Lower lobe of right lung (tissue), 2 donors: ENCODE measurements around the gene ADGRV1. TPM values are rescaled to one million over a fixed set of nuclear protein-coding genes. Genes with fewer than 3 reads are reported as not detected.

ENCODE experiments used
- ATAC-seq, 2 donors: fragments of 200-7000 bp; cut with Tn5 transposase; one replicate each; pipeline ENCODE4 v1.9.1; 2020 to 2022; ENCODE audit warnings: mild to moderate bottlenecking in 2 of 2, moderate library complexity in 2 of 2
- DNase-seq: peaks from one replicate; pipeline ENCODE4 v3.0.0-alpha.2; 2020
- H3K27ac ChIP-seq: fragments of 200-600 bp; one replicate; pipeline ENCODE4 v1.8.0; 2022
- H3K27me3 ChIP-seq: fragments of 200-600 bp; one replicate; pipeline ENCODE4 v1.8.0; 2022; ENCODE audit warnings: low read depth
- H3K36me3 ChIP-seq: fragments of 200-600 bp; one replicate; pipeline ENCODE4 v1.8.0; 2022; ENCODE audit warnings: mild to moderate bottlenecking
- H3K4me1 ChIP-seq: fragments of 200-600 bp; one replicate; pipeline ENCODE4 v1.8.0; 2022
- H3K4me3 ChIP-seq: fragments of 200-600 bp; one replicate; pipeline ENCODE4 v1.8.0; 2022; ENCODE audit warnings: mild to moderate bottlenecking
- H3K9me3 ChIP-seq: fragments of 200-600 bp; one replicate; pipeline ENCODE4 v1.8.0; 2022
- CTCF ChIP-seq: fragments of 200-600 bp; IDR thresholded peaks from one replicate; pipeline ENCODE4 v1.8.0; 2022; ENCODE audit warnings: antibody characterized with exemption, mild to moderate bottlenecking
- intact Hi-C: fragments of 100-400 bp; cut with DNase I; formaldehyde crosslinking; loops from one replicate; pipeline ENCODE4 v1.11.0; 2022
- total RNA-seq: library from RNA; stranded (reverse); fragmentation: NEBNext Ultra II Directional; extraction: Animal tissue kit (Norgen Biotek cat#: 25700); gene quantifications from one replicate; pipeline ENCODE4 v1.2.1, GENCODE V29; 2021
- donor health status: DM: no; HTN: yes; CAD: no; lungs with severe emphysema.

Gene ADGRV1
- total RNA-seq, 1 donor from 2014 or later, result 49.7 TPM

GRCh38 chr5:90689064-90689463 is 130.5 kb downstream of the ADGRV1 start:
- Histone ChIP-seq H3K27me3 (no peaks in the 10 kb centered on the region), H3K4me1 (no peaks in the 10 kb centered on the region), H3K36me3 (no peaks in the 10 kb centered on the region), H3K9me3 (no peaks in the 10 kb centered on the region), H3K4me3 (no peak overlapping the region), H3K27ac (no peak overlapping the region)
- intact Hi-C loops, result no loop called here
- TF ChIP-seq CTCF, result no peak
- DNase-seq (no peak), ATAC-seq (no peak)

GRCh38 chr5:90690307-90690706 is 131.7 kb downstream of the ADGRV1 start:
- no peak overlapping the region for H3K27ac ChIP-seq
- no peaks in the 10 kb centered on the region for H3K4me1 ChIP-seq
- no peak overlapping the region for H3K4me3 ChIP-seq
- DNase-seq (no peak), ATAC-seq (peak in 1 of 2 donors; percentile 55)
- no peak for TF ChIP-seq CTCF
- H3K9me3 ChIP-seq, result no peaks in the 10 kb centered on the region
- intact Hi-C loops, result no loop called here
- H3K27me3 ChIP-seq, result no peaks in the 10 kb centered on the region
- no peaks in the 10 kb centered on the region for H3K36me3 ChIP-seq

- H3K4me3 ChIP-seq, result no peak overlapping the region
- no peak for TF ChIP-seq CTCF
- no peaks in the 10 kb centered on the region for H3K36me3 ChIP-seq
- no peaks in the 10 kb centered on the region for H3K4me1 ChIP-seq
- H3K27ac ChIP-seq, result no peak overlapping the region
- DNase-seq (no peak), ATAC-seq (no peak)
- intact Hi-C loops, result no loop called here
- H3K27me3 ChIP-seq, result no peaks in the 10 kb centered on the region
- H3K9me3 ChIP-seq, result no peaks in the 10 kb centered on the region
Measured at GRCh38 chr5:90691533-90691932, 132.9 kb downstream of the ADGRV1 start.

- Histone ChIP-seq H3K27ac (no peak overlapping the region), H3K9me3 (no peaks in the 10 kb centered on the region), H3K4me1 (no peaks in the 10 kb centered on the region), H3K4me3 (no peak overlapping the region), H3K27me3 (no peaks in the 10 kb centered on the region), H3K36me3 (no peaks in the 10 kb centered on the region)
- intact Hi-C loops, result no loop called here
- no peak for TF ChIP-seq CTCF
- ATAC-seq, result no peak
- no peak for DNase-seq
Measured at GRCh38 chr5:90696153-90696552, 137.6 kb downstream of the ADGRV1 start.

- Histone ChIP-seq H3K4me1 (no peaks in the 10 kb centered on the region), H3K27ac (no peak overlapping the region), H3K36me3 (no peaks in the 10 kb centered on the region), H3K9me3 (no peaks in the 10 kb centered on the region), H3K27me3 (no peaks in the 10 kb centered on the region), H3K4me3 (no peak overlapping the region)
- DNase-seq (no peak), ATAC-seq (no peak)
- no peak for TF ChIP-seq CTCF
- intact Hi-C loops, result no loop called here
Measured at GRCh38 chr5:90700299-90700698, 141.7 kb downstream of the ADGRV1 start.

GRCh38 chr5:90703932-90704331 is 145.3 kb downstream of the ADGRV1 start:
- ATAC-seq (no peak), DNase-seq (no peak)
- no peaks in the 10 kb centered on the region for H3K9me3 ChIP-seq
- H3K36me3 ChIP-seq, result no peaks in the 10 kb centered on the region
- TF ChIP-seq CTCF, result no peak
- H3K4me1 ChIP-seq, result no peaks in the 10 kb centered on the region
- intact Hi-C loops, result no loop called here
- no peaks in the 10 kb centered on the region for H3K27me3 ChIP-seq
- H3K27ac ChIP-seq, result no peak overlapping the region
- no peak overlapping the region for H3K4me3 ChIP-seq
